AG09309 (cell line): ENCODE data around the gene NFIB.

ENCODE experiments used
- DNase-seq: peaks from one replicate; pipeline ENCODE4 v3.0.0-alpha.2; 2010; ENCODE audit warnings: low read depth
- H3K4me3 ChIP-seq: 2 replicates; pipeline ENCODE4 v1.5.1; 2011; ENCODE audit warnings: mild to moderate bottlenecking, low read depth, low read length, moderate library complexity; ENCODE audit not compliant: control insufficient read depth
- TF ChIP-seq, protein P1 (sequence below): IDR thresholded peaks from 2 replicates; pipeline ENCODE4 v1.5.1; 2011; ENCODE audit warnings: mild to moderate bottlenecking, low read depth, low read length, inconsistent platforms; ENCODE audit not compliant: insufficient read depth, control insufficient read depth; ENCODE audit errors: missing control alignments

NFIB gene

DNA sequence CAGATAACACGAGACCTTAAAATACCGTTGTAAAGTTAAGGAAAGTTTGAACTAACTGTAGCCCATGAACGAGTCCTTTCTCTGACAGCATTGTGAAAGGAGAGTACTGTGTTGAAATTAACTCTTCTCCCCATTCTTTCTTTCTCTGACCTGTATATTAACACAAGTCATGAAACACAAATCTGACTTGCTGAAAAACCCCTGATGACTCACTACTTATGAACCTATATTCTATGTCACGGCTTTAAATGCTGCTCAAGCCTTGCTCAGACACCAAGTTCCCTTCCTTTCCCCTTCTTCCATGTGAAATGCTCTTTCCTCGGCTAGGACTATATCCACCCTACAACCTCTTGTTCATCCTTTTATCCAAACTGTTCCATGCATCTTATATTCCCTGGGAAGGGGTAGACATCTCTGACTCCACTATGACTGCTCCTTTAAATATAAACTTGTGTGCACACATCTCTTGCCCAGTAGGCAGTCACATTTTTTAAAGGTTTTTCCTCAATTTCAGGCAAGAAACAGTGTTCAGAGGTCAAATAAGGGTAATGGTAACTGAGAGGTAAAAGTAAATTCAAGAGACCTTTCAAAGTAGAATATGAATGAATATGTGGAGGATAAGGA is 142.9 kb downstream of the NFIB start:
- no peak for DNase-seq
- H3K4me3 ChIP-seq, result no peak overlapping the region
- TF ChIP-seq, protein P1, sequence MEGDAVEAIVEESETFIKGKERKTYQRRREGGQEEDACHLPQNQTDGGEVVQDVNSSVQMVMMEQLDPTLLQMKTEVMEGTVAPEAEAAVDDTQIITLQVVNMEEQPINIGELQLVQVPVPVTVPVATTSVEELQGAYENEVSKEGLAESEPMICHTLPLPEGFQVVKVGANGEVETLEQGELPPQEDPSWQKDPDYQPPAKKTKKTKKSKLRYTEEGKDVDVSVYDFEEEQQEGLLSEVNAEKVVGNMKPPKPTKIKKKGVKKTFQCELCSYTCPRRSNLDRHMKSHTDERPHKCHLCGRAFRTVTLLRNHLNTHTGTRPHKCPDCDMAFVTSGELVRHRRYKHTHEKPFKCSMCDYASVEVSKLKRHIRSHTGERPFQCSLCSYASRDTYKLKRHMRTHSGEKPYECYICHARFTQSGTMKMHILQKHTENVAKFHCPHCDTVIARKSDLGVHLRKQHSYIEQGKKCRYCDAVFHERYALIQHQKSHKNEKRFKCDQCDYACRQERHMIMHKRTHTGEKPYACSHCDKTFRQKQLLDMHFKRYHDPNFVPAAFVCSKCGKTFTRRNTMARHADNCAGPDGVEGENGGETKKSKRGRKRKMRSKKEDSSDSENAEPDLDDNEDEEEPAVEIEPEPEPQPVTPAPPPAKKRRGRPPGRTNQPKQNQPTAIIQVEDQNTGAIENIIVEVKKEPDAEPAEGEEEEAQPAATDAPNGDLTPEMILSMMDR, result no peak

DNA sequence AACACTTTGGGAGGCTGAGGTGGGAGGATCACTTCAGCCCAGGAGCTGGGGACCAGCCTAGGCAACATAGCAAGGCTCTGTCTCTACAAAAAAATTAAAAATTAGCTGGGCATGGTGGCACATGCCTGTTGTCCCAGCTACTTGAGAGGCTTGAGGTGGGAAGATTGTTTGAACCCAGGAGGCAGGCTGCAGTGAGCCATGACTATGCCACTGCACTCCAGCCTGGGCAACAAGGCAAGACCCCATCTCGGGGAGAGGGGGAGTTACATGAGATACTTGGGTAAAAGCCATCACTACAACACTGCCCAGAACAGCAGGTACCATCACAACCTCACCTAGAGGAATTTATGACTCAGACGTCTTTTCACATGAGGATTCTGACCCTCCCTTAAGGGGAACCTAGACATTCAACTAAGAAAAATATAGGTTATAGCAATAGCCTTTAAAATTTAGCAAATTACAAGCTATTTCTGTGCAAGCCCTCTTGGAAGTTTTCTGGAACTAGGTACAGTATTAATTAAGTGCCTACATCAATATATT is 143.5 kb downstream of the NFIB start:
- H3K4me3 ChIP-seq, result no peak overlapping the region
- DNase-seq, result no peak
- TF ChIP-seq, protein P1, result no peak

DNA sequence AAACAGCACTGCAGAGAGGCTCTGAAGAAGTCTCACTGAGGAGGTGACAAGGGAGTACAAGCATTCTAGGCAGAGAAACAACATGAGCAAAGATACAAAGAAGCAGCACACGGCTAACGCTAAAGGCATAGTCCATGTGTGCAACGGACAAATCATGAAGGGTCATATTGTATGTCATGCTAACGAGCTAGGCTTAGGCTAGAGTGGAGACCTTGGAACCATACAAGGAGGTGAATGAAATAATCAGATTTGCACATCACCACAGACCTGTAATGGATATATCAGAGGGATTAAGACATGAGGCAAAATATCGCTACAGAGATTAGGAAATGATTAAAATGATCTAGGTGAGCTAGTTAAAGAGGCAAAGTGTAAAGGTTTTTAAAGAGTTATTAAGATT is 145.6 kb downstream of the NFIB start:
- H3K4me3 ChIP-seq, result no peak overlapping the region
- TF ChIP-seq, protein P1, result no peak
- DNase-seq, result no peak

DNA sequence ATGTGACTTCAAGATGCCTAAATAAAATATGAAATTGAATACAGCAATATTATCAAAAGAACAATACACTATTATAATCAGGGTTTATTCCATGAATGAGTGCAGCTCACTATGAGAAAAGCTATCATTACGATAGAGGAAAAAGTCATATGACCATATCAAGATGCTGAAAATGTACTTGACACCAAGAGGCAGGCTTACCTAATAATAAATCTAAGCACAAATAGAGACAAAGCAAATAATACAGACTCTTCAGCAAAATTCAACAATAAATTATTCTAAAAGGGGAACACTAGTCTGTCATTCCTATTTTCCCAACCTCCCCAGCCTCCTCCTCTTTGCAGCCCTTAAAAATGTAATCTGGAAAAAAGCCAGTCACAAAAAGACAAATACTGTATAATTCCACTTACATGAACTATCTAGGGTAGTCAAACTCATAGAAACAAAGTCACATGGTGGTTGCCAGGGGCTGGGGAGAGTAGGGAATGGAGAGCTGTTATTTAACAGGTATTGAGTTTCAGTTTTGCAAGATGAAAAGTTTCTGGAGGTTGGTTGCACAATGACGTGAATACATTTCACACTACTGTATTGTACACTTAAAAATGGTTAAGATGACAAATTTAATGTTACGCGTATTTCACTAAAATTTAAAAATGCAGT is 148.4 kb downstream of the NFIB start:
- no peak overlapping the region for H3K4me3 ChIP-seq
- DNase-seq, result no peak
- TF ChIP-seq, protein P1, result no peak

DNA sequence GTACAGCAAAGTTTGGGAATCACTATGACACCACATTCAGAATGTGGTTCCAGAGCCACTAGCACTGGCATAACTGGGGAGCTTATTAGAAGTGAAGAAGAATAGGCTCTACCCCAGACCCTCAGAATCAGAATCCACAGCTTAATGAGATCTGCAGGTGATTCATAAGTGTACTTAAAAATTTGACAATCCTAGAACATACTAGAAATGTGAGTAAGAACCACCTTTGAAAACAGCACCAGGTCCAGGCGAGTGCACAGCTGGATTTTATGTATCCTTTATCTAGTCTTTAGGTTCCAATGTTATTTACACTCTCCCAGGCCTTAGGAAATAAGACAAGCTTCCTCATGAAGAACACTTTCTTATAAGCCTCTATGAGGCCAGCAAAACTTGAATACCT is 149.0 kb downstream of the NFIB start:
- no peak overlapping the region for H3K4me3 ChIP-seq
- no peak for DNase-seq
- TF ChIP-seq, protein P1, result no peak

DNA sequence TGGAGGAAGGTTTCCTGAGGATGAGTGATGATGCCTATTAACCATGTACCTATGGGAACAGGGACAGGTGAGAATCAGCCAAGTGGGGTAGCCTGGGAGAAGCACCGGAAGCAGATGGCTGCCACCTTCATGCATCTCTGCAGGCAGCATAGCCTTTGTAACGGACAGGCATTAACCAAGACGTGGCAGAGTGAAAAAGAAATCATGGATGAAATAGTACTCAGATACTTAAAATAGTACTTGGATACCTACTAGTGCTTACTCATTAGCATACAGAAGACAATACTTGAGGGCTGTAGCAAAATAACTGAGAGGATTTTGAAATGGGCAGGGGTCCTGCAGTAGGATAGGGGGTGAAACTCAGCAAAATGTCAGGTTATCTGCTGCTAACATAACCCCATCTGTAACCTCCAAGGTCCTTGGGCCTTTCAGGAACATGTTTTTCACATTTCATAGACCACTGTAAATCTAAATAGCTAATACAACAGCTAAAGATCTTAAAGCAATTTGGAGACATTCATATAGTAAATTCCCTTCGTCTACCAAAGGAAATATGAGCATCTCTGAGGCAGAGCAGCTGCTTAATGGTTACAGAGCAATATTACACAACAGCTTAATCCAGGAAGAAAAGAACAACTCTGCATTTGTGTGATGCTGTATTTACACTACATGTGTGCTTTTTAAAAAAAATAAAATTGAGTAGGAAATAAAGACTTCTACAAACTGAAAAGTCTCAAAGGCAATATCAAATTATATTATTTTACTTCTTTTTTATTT is 154.3 kb downstream of the NFIB start:
- H3K4me3 ChIP-seq, result no peak overlapping the region
- DNase-seq, result no peak
- TF ChIP-seq, protein P1, result no peak
